Neuronal stem cell (in vitro differentiated cells): ENCODE results near the gene IMMP2L.

Source experiments
- DNase-seq: peaks from one replicate; pipeline ENCODE4 v3.0.0-alpha.2; 2013; ENCODE audit warnings: low spot score
- H2AFZ ChIP-seq: one replicate; pipeline ENCODE4 v1.6.1; 2013; ENCODE audit warnings: mild to moderate bottlenecking, low read length, inconsistent platforms
- H2AK5ac ChIP-seq: 2 replicates; pipeline ENCODE4 v1.6.1; 2013; ENCODE audit warnings: low read depth, mild to moderate bottlenecking, inconsistent platforms, low read length, moderate library complexity, mixed read lengths
- H2BK120ac ChIP-seq: 2 replicates; pipeline ENCODE4 v1.6.1; 2013; ENCODE audit warnings: low read depth, mild to moderate bottlenecking, inconsistent platforms, low read length, moderate library complexity, mixed read lengths
- H2BK12ac ChIP-seq: one replicate; pipeline ENCODE4 v1.6.1; 2013; ENCODE audit warnings: low read length, inconsistent platforms
- H2BK15ac ChIP-seq: 2 replicates; pipeline ENCODE4 v1.6.1; 2013; ENCODE audit warnings: mild to moderate bottlenecking, low read length, inconsistent platforms, mixed read lengths
- H2BK5ac ChIP-seq: one replicate; pipeline ENCODE4 v1.6.1; 2013; ENCODE audit warnings: inconsistent platforms, mild to moderate bottlenecking, low read length, moderate library complexity
- H3K14ac ChIP-seq: one replicate; pipeline ENCODE4 v1.6.1; 2013; ENCODE audit warnings: low read length, inconsistent platforms
- H3K18ac ChIP-seq: 2 replicates; pipeline ENCODE4 v1.6.1; 2013; ENCODE audit warnings: low read length, inconsistent platforms
- H3K23ac ChIP-seq: 2 replicates; pipeline ENCODE4 v1.6.1; 2013; ENCODE audit warnings: low read depth, mild to moderate bottlenecking, mixed read lengths, low read length, inconsistent platforms; ENCODE audit not compliant: poor library complexity
- H3K27ac ChIP-seq: replicated peaks from 3 replicates; pipeline ENCODE4 v1.5.1; 2013; ENCODE audit warnings: low read length, inconsistent platforms
- H3K27me3 ChIP-seq, 3 experiments: 2 replicates each; pipeline ENCODE4 v1.6.1; 2013; ENCODE audit warnings: low read length in 3 of 3, mild to moderate bottlenecking in 2 of 3, inconsistent platforms in 1 of 3, low read depth in 1 of 3, mixed read lengths in 1 of 3, moderate library complexity in 1 of 3; ENCODE audit not compliant: control insufficient read depth in 3 of 3, insufficient read depth in 3 of 3
- H3K36me3 ChIP-seq, 2 donors: replicated peaks in 1 of 2; 2 replicates each; pipeline ENCODE4 v1.6.1; 2013; ENCODE audit warnings: low read length in 2 of 2; ENCODE audit not compliant: control insufficient read depth in 2 of 2, insufficient read depth in 2 of 2
- H3K4ac ChIP-seq: 2 replicates; pipeline ENCODE4 v1.6.1; 2013; ENCODE audit warnings: inconsistent platforms, mild to moderate bottlenecking, low read length, moderate library complexity
- H3K4me1 ChIP-seq, 2 donors: 1 replicate in 1 of 2; 2 replicates in 1 of 2; pipeline ENCODE4 v1.6.1; 2013; ENCODE audit warnings: low read length in 2 of 2, low read depth in 1 of 2; ENCODE audit not compliant: control insufficient read depth in 2 of 2, insufficient read depth in 1 of 2
- H3K4me2 ChIP-seq: one replicate; pipeline ENCODE4 v1.6.1; 2013; ENCODE audit warnings: mild to moderate bottlenecking, low read length, inconsistent platforms; ENCODE audit not compliant: insufficient read depth, poor library complexity, severe bottlenecking
- H3K4me3 ChIP-seq, 2 donors: 2 replicates each; pipeline ENCODE4 v1.5.1; 2013; ENCODE audit warnings: low read length in 2 of 2, mild to moderate bottlenecking in 2 of 2, inconsistent platforms in 1 of 2, moderate library complexity in 1 of 2
- H3K79me1 ChIP-seq: one replicate; pipeline ENCODE4 v1.6.1; 2013; ENCODE audit warnings: low read depth, mild to moderate bottlenecking, inconsistent platforms, low read length, moderate library complexity
- H3K9ac ChIP-seq: one replicate; pipeline ENCODE4 v1.6.1; 2013; ENCODE audit warnings: mild to moderate bottlenecking, low read depth, low read length, inconsistent platforms; ENCODE audit not compliant: poor library complexity
- H3K9me3 ChIP-seq, 2 donors: replicated peaks in 1 of 2; 2 replicates each; pipeline versions ENCODE3 to v1.6.1; 2013; ENCODE audit warnings: low read length in 2 of 2, mild to moderate bottlenecking in 2 of 2, inconsistent platforms in 1 of 2, low read depth in 1 of 2, mixed read lengths in 1 of 2, moderate library complexity in 1 of 2; ENCODE audit not compliant: control insufficient read depth in 2 of 2, insufficient read depth in 1 of 2
- H4K8ac ChIP-seq: one replicate; pipeline ENCODE4 v1.6.1; 2013; ENCODE audit warnings: low read depth, mild to moderate bottlenecking, inconsistent platforms, low read length, moderate library complexity
- H4K91ac ChIP-seq: one replicate; pipeline ENCODE4 v1.6.1; 2013; ENCODE audit warnings: low read length, low read depth, mild to moderate bottlenecking, inconsistent platforms; ENCODE audit not compliant: poor library complexity
- WGBS, 2 donors: extraction: QIAGEN DNeasy Blood & Tissue Kit; methylation state at CpG; one replicate each; pipeline ENCODE4 v1.1.7; 2013; ENCODE audit warnings: missing lambda C conversion rate in 2 of 2, mixed read lengths in 1 of 2; ENCODE audit not compliant: insufficient read length in 2 of 2, insufficient replicate concordance in 1 of 2; ENCODE audit errors: extremely low coverage in 2 of 2; 5-methylcytosine and 5-hydroxymethylcytosine counted together

The IMMP2L gene

DNA sequence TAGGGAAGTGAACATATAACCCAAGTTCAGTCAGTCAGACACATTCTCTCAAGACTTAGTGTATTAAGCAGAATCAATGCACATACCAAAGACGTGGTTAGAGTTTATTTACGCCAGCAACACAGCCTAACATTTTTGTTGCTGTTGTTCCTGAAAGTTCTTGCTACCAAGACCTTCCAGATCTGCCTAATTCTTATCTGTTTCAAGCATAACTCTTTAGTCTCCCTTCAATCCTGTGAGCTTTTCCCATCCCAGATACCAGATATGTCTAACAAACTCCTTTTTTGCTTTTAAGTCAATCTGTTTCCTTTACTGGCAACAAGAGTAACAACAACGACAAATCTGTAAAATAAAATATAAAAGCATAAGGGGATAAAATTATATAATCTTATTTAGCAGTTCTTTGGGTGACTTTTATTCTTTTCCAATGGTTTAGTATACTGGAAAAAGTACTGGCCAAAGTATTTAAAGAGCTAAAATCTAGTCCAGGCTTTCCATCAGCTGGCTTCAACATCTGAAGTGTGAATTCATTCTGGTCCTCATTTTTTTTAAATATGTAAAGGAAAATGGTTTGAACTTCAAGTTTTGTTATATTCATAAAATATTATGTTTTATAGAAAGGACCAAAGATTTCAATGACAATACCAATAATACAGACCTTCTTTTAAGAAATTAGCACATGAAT is 193.8 kb downstream of the IMMP2L start:
- no peaks in the 10 kb centered on the region for H3K9me3 ChIP-seq
- H2AFZ ChIP-seq: no peak overlapping the region
- no peak overlapping the region for H2BK12ac ChIP-seq
- H3K4me3 ChIP-seq: no peak overlapping the region
- H3K27ac ChIP-seq: no peak overlapping the region
- no peak overlapping the region for H3K9ac ChIP-seq
- no peaks in the 10 kb centered on the region for H3K4me1 ChIP-seq
- WGBS, 2 donors: no CpG with 5 or more reads among the region's 3 CpGs
- H2BK120ac ChIP-seq: no peak overlapping the region
- H3K79me1 ChIP-seq: no peaks in the 10 kb centered on the region
- H2BK5ac ChIP-seq: no peak overlapping the region
- H2AK5ac ChIP-seq: no peak overlapping the region
- DNase-seq: no peak
- H3K4ac ChIP-seq: no peak overlapping the region
- no peak overlapping the region for H3K18ac ChIP-seq
- H4K8ac ChIP-seq: no peak overlapping the region
- H3K27me3 ChIP-seq: no peaks in the 10 kb centered on the region
- no peak overlapping the region for H3K4me2 ChIP-seq
- H3K14ac ChIP-seq: no peak overlapping the region
- no peak overlapping the region for H4K91ac ChIP-seq
- H3K23ac ChIP-seq: no peak overlapping the region
- H3K36me3 ChIP-seq: no peaks in the 10 kb centered on the region
- no peak overlapping the region for H2BK15ac ChIP-seq

DNA sequence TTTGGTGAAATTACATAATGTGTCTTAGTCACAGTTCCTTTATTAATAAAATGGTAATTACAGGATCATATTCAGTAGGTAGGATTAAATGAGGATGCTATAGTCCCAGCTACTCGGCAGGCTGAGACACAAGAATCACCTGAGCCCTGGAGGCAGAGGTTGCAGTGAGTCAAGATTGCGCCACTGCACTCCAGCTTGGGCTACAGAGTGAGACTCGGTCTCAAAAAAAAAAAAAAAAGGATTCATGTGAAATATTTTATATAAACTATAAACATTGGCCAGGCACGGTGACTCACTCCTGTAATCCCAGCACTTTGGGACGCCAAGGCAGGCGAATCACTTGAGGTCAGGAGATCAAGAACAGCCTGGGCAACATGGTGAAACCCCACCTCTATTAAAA is 197.9 kb downstream of the IMMP2L start:
- Histone ChIP-seq H4K8ac (no peak overlapping the region), H4K91ac (no peak overlapping the region), H3K27me3 (no peaks in the 10 kb centered on the region), H3K4me3 (no peak overlapping the region), H2AK5ac (no peak overlapping the region), H2BK120ac (no peak overlapping the region), H3K18ac (no peak overlapping the region), H3K9me3 (no peaks in the 10 kb centered on the region), H2BK15ac (no peak overlapping the region), H2BK5ac (no peak overlapping the region), H3K4me1 (no peaks in the 10 kb centered on the region), H2BK12ac (no peak overlapping the region), H3K14ac (no peak overlapping the region), H3K4ac (no peak overlapping the region), H3K27ac (no peak overlapping the region), H3K9ac (no peak overlapping the region), H3K79me1 (no peaks in the 10 kb centered on the region), H2AFZ (no peak overlapping the region), H3K23ac (no peak overlapping the region), H3K36me3 (no peaks in the 10 kb centered on the region), H3K4me2 (no peak overlapping the region)
- DNase-seq: no peak
- no CpG with 5 or more reads among the region's 6 CpGs for WGBS, 2 donors

DNA sequence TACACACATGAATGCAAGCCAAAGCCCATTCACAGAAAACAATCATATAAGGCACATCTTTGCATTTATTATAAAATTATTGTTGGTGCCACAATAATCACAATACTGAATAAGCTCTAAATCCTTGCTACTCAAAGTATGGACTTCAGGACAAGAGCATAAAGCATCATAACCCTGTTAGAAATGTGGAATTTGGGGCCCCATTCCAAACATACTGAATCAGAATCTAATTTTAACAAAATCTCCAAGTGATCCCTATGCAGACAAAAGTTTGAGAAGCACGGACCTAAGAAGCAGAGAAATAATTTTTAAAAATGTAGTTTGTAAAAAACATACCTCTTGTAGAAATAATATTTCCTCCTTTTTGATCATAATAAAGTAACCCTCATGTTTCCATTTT is 199.2 kb downstream of the IMMP2L start:
- WGBS, 2 donors: no CpG with 5 or more reads among the region's 1 CpG
- no peak overlapping the region for H3K27ac ChIP-seq
- H3K4me3 ChIP-seq: no peak overlapping the region

DNA sequence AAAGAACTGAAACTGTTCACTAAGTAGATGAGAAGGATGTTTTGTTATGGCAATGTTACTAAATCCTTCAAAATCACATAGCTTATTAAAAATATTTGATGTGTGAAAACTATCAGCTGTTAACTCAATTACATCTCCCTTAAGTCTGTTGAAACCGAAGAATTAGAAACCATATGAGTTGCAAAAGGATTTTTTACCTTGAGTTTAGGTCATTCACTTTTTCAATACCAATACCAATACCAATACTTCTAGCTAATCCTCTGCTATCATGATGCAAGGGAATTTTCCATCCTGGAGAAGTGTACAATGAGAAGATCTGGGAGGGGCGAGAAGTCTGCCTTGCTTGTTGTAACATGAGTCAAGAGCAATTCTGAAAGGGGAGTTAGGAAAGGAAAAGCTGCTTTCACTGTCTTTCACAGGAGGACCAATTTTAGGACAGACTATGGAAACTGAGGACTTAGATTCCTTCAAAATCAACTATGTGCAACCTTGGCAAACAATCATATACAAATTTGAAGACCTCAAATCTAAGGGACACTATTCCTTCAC is 199.7 kb downstream of the IMMP2L start:
- Histone ChIP-seq H4K91ac (no peak overlapping the region), H3K4me2 (no peak overlapping the region), H2AK5ac (no peak overlapping the region), H3K27ac (no peak overlapping the region), H2AFZ (peak overlapping the region; percentile 50), H4K8ac (no peak overlapping the region), H3K36me3 (no peaks in the 10 kb centered on the region), H2BK5ac (no peak overlapping the region), H3K4me3 (no peak overlapping the region), H2BK15ac (no peak overlapping the region), H2BK120ac (no peak overlapping the region), H3K27me3 (no peaks in the 10 kb centered on the region), H3K23ac (no peak overlapping the region), H3K14ac (no peak overlapping the region), H3K79me1 (no peaks in the 10 kb centered on the region), H3K18ac (no peak overlapping the region), H3K9ac (no peak overlapping the region), H3K4ac (no peak overlapping the region), H2BK12ac (no peak overlapping the region), H3K4me1 (no peaks in the 10 kb centered on the region), H3K9me3 (no peaks in the 10 kb centered on the region)
- no CpG with 5 or more reads among the region's 2 CpGs for WGBS, 2 donors
- peak; percentile 12 for DNase-seq

More for the DNA sequence above, 199.2 kb downstream of the IMMP2L start:
- Histone ChIP-seq H3K4me1 (no peaks in the 10 kb centered on the region), H3K4ac (no peak overlapping the region), H3K14ac (no peak overlapping the region), H3K9ac (no peak overlapping the region), H2AFZ (no peak overlapping the region), H3K23ac (no peak overlapping the region), H4K8ac (no peak overlapping the region), H2BK5ac (no peak overlapping the region), H2BK120ac (no peak overlapping the region), H2BK15ac (no peak overlapping the region), H4K91ac (no peak overlapping the region), H3K4me2 (no peak overlapping the region), H2AK5ac (no peak overlapping the region), H3K18ac (no peak overlapping the region), H3K27me3 (no peaks in the 10 kb centered on the region), H3K79me1 (no peaks in the 10 kb centered on the region), H3K36me3 (no peaks in the 10 kb centered on the region), H2BK12ac (no peak overlapping the region), H3K9me3 (no peaks in the 10 kb centered on the region)
- no peak for DNase-seq
